GM12874 (cell line): ENCODE data around the gene GP1BB.

Experiments
- TF ChIP-seq, protein P1 (sequence below): IDR thresholded peaks from 2 replicates; pipeline ENCODE4 v1.5.1; 2011; ENCODE audit warnings: low read depth, mild to moderate bottlenecking, control low read depth, low read length, moderate library complexity; ENCODE audit not compliant: insufficient read depth

GP1BB gene

DNA sequence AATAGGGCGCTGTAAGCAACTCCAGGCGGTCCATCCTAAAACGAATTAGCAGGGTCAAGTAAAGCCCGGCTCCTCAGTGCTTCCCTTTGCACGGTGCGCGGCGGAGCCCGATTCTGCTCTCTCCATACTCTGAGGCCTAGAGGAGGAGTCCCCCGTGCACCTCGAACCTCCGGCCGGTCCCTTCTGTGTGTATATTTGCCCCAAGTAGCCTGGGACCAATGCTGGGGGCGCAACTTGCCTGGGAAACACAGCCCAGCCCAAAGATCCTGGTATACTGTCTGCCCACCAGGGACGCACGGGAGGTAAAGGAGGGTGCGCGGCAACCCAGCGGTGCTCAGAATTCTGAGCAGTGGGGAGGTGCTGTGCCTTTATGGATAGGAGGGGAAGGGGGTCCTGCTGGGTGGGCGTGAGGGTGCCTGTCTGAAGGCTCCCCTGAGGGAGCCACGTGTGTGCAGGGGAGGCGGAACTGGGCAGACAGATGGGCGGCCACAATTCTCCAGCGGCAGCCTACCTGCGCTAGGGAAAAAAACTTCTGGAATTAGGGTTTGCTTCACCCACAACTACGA lies 32.5 kb downstream of the GP1BB start:
- TF ChIP-seq, protein P1, sequence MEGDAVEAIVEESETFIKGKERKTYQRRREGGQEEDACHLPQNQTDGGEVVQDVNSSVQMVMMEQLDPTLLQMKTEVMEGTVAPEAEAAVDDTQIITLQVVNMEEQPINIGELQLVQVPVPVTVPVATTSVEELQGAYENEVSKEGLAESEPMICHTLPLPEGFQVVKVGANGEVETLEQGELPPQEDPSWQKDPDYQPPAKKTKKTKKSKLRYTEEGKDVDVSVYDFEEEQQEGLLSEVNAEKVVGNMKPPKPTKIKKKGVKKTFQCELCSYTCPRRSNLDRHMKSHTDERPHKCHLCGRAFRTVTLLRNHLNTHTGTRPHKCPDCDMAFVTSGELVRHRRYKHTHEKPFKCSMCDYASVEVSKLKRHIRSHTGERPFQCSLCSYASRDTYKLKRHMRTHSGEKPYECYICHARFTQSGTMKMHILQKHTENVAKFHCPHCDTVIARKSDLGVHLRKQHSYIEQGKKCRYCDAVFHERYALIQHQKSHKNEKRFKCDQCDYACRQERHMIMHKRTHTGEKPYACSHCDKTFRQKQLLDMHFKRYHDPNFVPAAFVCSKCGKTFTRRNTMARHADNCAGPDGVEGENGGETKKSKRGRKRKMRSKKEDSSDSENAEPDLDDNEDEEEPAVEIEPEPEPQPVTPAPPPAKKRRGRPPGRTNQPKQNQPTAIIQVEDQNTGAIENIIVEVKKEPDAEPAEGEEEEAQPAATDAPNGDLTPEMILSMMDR: no peak

DNA sequence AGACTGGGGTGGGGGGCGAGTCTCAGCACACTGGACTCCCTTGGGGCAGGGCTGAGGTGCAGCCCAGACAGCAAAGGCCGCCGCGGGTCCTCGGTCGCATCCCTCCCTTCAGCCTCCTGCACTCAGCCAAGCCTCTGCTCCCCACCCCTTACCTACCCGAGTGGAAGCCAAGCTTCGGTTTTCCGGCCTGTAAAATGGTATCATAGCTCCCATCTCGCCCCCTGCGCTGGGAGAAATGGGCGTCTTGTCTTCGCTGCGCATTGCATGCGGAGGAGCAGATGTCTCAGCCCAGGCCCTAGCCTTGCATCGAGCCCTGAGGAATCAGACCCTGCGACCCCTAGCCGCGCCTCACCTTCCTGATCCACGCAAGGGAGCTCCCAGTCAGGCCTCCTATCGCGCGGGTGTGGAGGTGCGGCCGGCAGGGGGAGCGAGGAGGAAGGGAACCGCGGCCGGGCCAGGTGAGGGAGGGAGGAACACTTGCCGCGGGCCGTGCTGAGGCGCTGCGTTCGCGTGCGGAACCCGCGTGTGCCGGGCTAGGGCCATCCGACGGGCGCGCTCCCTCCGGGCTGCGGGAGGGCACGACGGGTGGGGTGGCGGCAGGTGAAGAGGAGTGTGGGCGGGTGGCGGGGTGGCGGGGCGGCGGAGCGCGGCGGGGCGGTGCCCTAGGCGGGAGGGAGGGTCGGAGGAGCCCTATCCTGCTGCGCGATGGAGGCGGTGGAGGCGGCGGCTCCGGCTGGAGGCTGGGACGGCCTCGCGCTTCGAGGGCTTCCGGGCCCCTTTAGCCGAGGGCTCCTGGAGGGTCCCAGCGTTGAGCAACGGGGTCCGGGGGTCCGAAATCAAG lies 33.2 kb downstream of the GP1BB start:
- TF ChIP-seq, protein P1: peak; percentile 66

DNA sequence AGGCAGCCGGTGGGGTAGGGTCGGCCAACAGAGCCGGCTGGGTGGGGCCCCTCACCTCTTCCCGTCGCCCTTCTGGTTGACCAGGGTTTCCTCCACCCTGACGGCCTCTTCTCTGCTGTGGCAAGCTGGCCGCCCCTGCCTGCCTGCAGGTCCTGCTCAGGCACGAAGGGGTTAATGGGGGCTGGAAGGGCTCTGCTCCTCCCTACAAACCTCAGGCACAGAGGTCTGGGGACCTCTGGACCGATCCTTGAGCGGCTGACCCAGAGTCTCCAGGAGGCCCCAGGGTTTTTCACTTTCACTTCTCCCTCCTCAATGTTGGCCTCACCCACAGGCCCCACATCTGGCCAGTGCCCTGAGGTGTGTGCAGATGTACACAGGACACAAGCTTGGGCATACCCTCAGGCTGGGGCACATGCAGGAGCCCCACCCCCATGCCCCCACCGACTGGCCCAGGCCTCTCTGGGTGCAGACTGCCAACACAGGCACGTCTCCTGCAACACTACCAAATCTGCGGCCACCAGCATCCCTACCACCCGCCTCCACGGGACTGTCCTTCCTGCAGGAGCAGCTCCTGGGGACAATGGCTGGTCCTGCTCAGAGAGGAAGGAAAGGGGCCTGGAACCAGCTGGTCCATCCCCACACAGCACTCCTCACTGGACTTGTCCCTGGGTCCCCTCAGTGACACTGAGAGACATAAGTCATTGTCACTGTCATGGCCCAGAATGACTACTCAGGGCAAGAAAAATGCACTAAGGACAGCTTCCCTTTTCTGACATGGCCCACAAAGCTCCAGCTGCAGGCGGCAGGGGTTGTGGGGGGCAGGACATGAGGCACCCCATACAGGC lies 34.0 kb downstream of the GP1BB start:
- TF ChIP-seq, protein P1: no peak

DNA sequence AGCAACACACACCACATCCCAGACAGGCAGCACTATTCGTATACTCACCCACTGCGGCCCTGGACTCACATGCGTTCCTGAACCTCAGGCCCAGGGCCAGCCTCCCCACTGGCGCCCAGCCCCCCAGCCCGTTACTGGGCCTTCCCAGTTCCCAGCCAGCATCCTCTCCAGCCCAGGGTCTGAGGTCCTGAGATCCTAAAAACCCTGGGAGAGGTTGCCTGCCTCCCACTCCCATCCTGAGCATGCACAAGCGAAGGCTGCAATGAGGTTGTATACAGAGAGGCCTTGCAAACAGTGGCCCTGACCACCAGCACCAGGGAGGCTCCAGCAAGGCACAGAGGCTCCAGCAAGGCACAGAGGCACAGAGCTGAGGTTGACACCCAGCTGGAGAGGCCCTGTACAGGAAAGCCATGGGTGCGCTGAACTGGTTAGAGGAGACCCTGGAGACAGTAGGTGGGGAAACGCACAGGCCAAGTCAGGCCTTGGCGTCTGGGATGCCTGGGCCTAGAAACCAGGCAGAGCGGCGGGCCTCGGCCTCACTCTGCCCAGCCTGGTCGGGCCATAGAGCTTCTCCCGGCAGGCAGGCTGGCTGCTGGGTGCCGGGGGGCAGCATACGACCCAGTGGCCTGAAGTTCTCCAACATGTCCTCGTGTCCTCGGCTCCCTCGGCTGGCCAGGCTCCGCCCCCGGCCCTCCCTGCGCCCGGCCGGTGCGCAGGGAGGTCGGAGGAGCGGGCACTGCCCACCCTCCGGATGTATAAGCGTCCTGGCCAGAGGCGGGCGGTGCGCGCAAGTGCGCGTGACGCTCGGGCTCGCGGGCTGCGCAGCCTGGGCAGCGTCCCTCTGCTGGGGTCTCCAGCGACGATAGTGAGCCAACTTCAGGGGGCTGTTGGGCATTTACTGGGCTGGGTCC lies 34.9 kb downstream of the GP1BB start:
- TF ChIP-seq, protein P1: no peak

DNA sequence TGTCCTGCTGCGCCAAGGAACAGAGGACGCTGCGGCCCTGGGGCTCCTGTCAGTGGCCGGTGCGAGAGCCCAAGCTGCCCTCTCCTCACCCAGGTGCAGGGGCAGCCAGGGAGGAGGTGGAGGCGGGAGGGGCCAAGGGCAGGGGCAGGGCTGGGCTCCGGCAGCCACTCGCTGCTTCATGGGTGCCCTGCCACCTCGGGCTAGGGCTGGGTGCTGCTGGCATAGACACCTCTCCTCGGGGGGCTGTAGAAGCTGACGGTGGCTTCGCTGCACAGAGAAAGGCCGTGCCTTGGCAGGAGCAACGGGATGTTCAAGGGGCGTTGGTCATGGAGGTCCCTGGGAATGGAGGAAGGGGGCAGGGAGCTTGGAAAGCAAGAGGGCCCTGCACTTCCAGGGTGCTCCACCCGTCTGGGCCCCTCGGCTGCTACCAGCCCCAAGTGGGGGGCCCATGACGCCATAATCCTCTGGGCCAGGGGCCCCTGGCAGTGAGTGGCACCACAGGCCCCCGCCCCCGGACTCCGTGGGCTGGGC lies 35.6 kb downstream of the GP1BB start:
- TF ChIP-seq, protein P1: no peak

DNA sequence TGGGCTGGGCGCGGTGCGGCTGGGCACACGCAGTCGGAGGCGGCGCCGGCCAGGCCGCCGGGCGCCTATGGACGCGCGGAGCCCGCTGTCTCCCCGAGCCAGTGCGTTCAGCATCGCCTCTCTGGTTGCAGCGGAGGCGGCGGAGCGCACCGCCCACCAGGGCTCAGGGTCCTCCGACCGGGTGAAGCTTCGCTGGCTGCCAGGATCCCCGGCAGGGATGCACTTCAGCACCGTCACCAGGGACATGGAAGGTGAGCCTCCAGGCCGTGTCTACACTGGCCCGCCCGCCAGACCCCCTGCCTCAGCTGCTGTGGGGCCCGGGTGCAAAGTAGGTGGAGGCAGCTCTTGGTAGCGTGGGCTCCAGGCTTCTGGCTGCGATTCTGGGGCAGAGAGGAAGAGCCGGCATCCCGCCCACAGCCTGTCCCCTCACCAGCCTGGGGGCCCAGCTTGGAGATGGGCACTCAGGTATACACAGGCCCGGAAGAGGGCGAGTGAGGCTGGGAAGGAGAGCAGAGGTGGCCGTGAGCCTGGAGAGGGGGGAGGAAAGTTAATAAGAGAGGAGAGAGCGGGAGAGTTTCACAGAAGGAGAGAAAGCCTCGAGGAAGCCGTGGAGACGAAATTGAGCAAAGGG lies 36.2 kb downstream of the GP1BB start:
- TF ChIP-seq, protein P1: no peak
